ENCODE data around the gene OLFML1.

DNA sequence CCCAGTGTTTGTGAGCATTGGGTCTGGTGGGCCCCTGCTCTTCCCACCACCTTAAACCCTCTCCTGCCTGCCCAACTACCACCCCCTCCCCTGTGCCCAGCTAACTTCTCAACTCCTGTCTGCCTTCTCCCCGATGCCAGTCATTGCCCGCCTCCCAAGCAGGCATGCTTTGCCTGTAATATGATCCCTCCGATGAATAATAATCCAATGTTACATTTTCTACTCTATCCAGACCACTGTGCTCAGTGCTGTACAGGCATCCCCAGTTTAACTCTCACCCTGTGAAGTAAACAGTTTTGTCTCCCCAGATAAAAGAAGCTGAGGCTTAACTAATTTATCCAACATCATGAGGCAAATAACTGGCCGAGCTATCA is 35.5 kb upstream of the OLFML1 start:
- TF ChIP-seq, protein P1, sequence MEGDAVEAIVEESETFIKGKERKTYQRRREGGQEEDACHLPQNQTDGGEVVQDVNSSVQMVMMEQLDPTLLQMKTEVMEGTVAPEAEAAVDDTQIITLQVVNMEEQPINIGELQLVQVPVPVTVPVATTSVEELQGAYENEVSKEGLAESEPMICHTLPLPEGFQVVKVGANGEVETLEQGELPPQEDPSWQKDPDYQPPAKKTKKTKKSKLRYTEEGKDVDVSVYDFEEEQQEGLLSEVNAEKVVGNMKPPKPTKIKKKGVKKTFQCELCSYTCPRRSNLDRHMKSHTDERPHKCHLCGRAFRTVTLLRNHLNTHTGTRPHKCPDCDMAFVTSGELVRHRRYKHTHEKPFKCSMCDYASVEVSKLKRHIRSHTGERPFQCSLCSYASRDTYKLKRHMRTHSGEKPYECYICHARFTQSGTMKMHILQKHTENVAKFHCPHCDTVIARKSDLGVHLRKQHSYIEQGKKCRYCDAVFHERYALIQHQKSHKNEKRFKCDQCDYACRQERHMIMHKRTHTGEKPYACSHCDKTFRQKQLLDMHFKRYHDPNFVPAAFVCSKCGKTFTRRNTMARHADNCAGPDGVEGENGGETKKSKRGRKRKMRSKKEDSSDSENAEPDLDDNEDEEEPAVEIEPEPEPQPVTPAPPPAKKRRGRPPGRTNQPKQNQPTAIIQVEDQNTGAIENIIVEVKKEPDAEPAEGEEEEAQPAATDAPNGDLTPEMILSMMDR (IDR thresholded peaks at IDR 0.05 in 4 of 5, conservative IDR thresholded peaks at IDR 0.05 in 1 of 5): no peak
- TF ChIP-seq POLR2A (IDR thresholded peaks at IDR 0.05): no peak

Data from gastrocnemius medialis (tissue), 4 donors.